ENCODE data around the gene PAK6.

The PAK6 gene

GRCh38 chr15:40264321-40265153, 25.7 kb downstream of the PAK6 start:
- Histone ChIP-seq H3K27ac (replicated peaks) (no peak overlapping the region), H3K4me3 (replicated peaks; ENCODE audit: insufficient read depth, low read length) (no peak overlapping the region), H3K27me3 (ENCODE audit: insufficient read depth, poor library complexity, severe bottlenecking) (no peaks in the 10 kb centered on the region)
- TF ChIP-seq SPI1 (IDR thresholded peaks at IDR 0.05; ENCODE audit: borderline replicate concordance, low read depth), result no peak
- no peak for TF ChIP-seq POLR2AphosphoS5 (IDR thresholded peaks at IDR 0.05; ENCODE audit: low read depth)
- TF ChIP-seq CTCF (IDR thresholded peaks at IDR 0.05; ENCODE audit: insufficient read depth, low read length), result no peak
- TF ChIP-seq GABPA (IDR thresholded peaks at IDR 0.05; ENCODE audit: low read depth), result no peak
- TF ChIP-seq REST (IDR thresholded peaks at IDR 0.05; ENCODE audit: insufficient replicate concordance, low read depth), result no peak
- no peak for DNase-seq (ENCODE audit: low read depth in 1 of 2, low spot score in 1 of 2)

- Histone ChIP-seq H3K4me3 (replicated peaks; ENCODE audit: insufficient read depth, low read length) (no peak overlapping the region), H3K27me3 (ENCODE audit: insufficient read depth, poor library complexity, severe bottlenecking) (no peaks in the 10 kb centered on the region), H3K27ac (replicated peaks) (no peak overlapping the region)
- no peak for DNase-seq (ENCODE audit: low read depth in 1 of 2, low spot score in 1 of 2)
- TF ChIP-seq GABPA (IDR thresholded peaks at IDR 0.05; ENCODE audit: low read depth), result no peak
- TF ChIP-seq REST (IDR thresholded peaks at IDR 0.05; ENCODE audit: insufficient replicate concordance, low read depth), result no peak
- no peak for TF ChIP-seq SPI1 (IDR thresholded peaks at IDR 0.05; ENCODE audit: borderline replicate concordance, low read depth)
- no peak for TF ChIP-seq CTCF (IDR thresholded peaks at IDR 0.05; ENCODE audit: insufficient read depth, low read length)
- no peak for TF ChIP-seq POLR2AphosphoS5 (IDR thresholded peaks at IDR 0.05; ENCODE audit: low read depth)
Measured at GRCh38 chr15:40265355-40265754, 26.5 kb downstream of the PAK6 start.

GRCh38 chr15:40265875-40266274, 27.0 kb downstream of the PAK6 start:
- DNase-seq (ENCODE audit: low read depth in 1 of 2, low spot score in 1 of 2), result no peak
- H3K27me3 ChIP-seq (ENCODE audit: insufficient read depth, poor library complexity, severe bottlenecking), result no peaks in the 10 kb centered on the region
- H3K27ac ChIP-seq (replicated peaks), result no peak overlapping the region
- TF ChIP-seq POLR2AphosphoS5 (IDR thresholded peaks at IDR 0.05; ENCODE audit: low read depth), result no peak
- TF ChIP-seq SPI1 (IDR thresholded peaks at IDR 0.05; ENCODE audit: borderline replicate concordance, low read depth), result no peak
- TF ChIP-seq GABPA (IDR thresholded peaks at IDR 0.05; ENCODE audit: low read depth), result no peak
- no peak for TF ChIP-seq CTCF (IDR thresholded peaks at IDR 0.05; ENCODE audit: insufficient read depth, low read length)
- no peak for TF ChIP-seq REST (IDR thresholded peaks at IDR 0.05; ENCODE audit: insufficient replicate concordance, low read depth)
- H3K4me3 ChIP-seq (replicated peaks; ENCODE audit: insufficient read depth, low read length), result no peak overlapping the region

Measured in HL-60 (cell line).